HepG2 (cell line): ENCODE data around the gene C2orf92. TPM values are rescaled to one million over a fixed set of nuclear protein-coding genes. Genes with fewer than 3 reads are reported as not detected.

Experiments used
- AHR ChIP-seq: IDR thresholded peaks from 2 replicates; pipeline ENCODE4 v1.6.1; 2018; ENCODE audit warnings: missing genetic modification reagents, missing compliant biosample characterization
- FOXC1 ChIP-seq: sonication (generic); formaldehyde crosslinking; IDR thresholded peaks from 2 replicates; pipeline ENCODE4 v1.8.0; 2022; ENCODE audit warnings: mild to moderate bottlenecking, missing genetic modification reagents, borderline replicate concordance
- GMEB2 ChIP-seq: IDR thresholded peaks from 2 replicates; pipeline ENCODE4 v1.6.1; 2016; ENCODE audit warnings: missing biosample characterization, missing genetic modification reagents, low read depth
- GTF2F1 ChIP-seq: fragments of 150-350 bp; IDR thresholded peaks from 2 replicates; pipeline ENCODE4 v1.6.1; 2014; ENCODE audit warnings: low read length
- HDAC1 ChIP-seq: sonication (generic); formaldehyde crosslinking; IDR thresholded peaks from 2 replicates; pipeline ENCODE4 v1.5.1; 2020; ENCODE audit warnings: mild to moderate bottlenecking, missing genetic modification reagents
- MBD4 ChIP-seq: IDR thresholded peaks from 2 replicates; pipeline ENCODE4 v1.6.1; 2012; ENCODE audit warnings: low read length, inconsistent platforms, borderline replicate concordance
- MXD4 ChIP-seq: IDR thresholded peaks from 2 replicates; pipeline ENCODE4 v1.6.1; 2016; ENCODE audit warnings: mild to moderate bottlenecking, missing biosample characterization, missing genetic modification reagents
- NFYC ChIP-seq: IDR thresholded peaks from 2 replicates; pipeline ENCODE4 v1.6.1; 2016; ENCODE audit warnings: missing genetic modification reagents, missing compliant biosample characterization
- NR2F1 ChIP-seq, 2 experiments: fragments of 450-650 bp in 1 of 2; formaldehyde crosslinking in 1 of 2; IDR thresholded peaks; 2 replicates each; pipeline versions ENCODE4 v1.5.0 to v1.6.1; 2016 to 2020; ENCODE audit warnings: mild to moderate bottlenecking in 1 of 2, missing compliant biosample characterization in 1 of 2, missing genetic modification reagents in 1 of 2, moderate library complexity in 1 of 2
- PHB2 ChIP-seq: fragments of 450-650 bp; IDR thresholded peaks from 2 replicates; pipeline ENCODE4 v1.6.1; 2018; ENCODE audit not compliant: partially characterized antibody
- TBX2 ChIP-seq: sonication (generic); formaldehyde crosslinking; IDR thresholded peaks from 2 replicates; pipeline ENCODE4 v1.5.0; 2020; ENCODE audit warnings: missing genetic modification reagents, mild to moderate bottlenecking, borderline replicate concordance
- ZEB1 ChIP-seq: IDR thresholded peaks from 2 replicates; pipeline ENCODE4 v1.6.1; 2012; ENCODE audit warnings: mild to moderate bottlenecking, low read depth, inconsistent platforms; ENCODE audit not compliant: insufficient replicate concordance
- ZMYM3 ChIP-seq: sonication (generic); formaldehyde crosslinking; IDR thresholded peaks from 2 replicates; pipeline ENCODE4 v1.5.1; 2020; ENCODE audit warnings: mild to moderate bottlenecking, missing genetic modification reagents
- ZNF10 ChIP-seq: sonication (generic); formaldehyde crosslinking; IDR thresholded peaks from 2 replicates; pipeline ENCODE4 v1.4.0; 2020; ENCODE audit warnings: mild to moderate bottlenecking, low read depth, missing genetic modification reagents, borderline replicate concordance
- ZNF142 ChIP-seq: sonication (generic); formaldehyde crosslinking; IDR thresholded peaks from 2 replicates; pipeline ENCODE4 v1.4.0; 2020; ENCODE audit warnings: missing genetic modification reagents
- ZNF20 ChIP-seq: sonication (generic); formaldehyde crosslinking; IDR thresholded peaks from 2 replicates; pipeline ENCODE4 v1.4.0; 2020; ENCODE audit warnings: mild to moderate bottlenecking, moderate library complexity, missing genetic modification reagents
- ZNF343 ChIP-seq: sonication (generic); formaldehyde crosslinking; IDR thresholded peaks from 2 replicates; pipeline ENCODE4 v1.4.0; 2020; ENCODE audit warnings: mild to moderate bottlenecking, missing genetic modification reagents
- ZNF574 ChIP-seq: sonication (generic); formaldehyde crosslinking; IDR thresholded peaks from 2 replicates; pipeline ENCODE4 v1.4.0; 2020; ENCODE audit warnings: missing genetic modification reagents
- ZNF614 ChIP-seq: IDR thresholded peaks from 2 replicates; pipeline ENCODE4 v1.6.1; 2018; ENCODE audit warnings: missing biosample characterization, missing genetic modification reagents, inconsistent platforms, borderline replicate concordance
- polyA plus RNA-seq, 8 experiments: library from polyadenylated mRNA; depleted of rRNA in 3 of 8; stranded (reverse) in 7 of 8; unstranded in 1 of 8; fragments of >200 nt; fragmentation: Illumina TruSeq in 4 of 8; extraction: Trizol in 4 of 8; gene quantifications; 2 replicates each; pipeline versions ENCODE4 v1.2.1 to v1.2.3, GENCODE V29; 2011 to 2016; ENCODE audit warnings: low read depth in 4 of 8, missing spikeins in 1 of 8, mixed read lengths in 1 of 8; ENCODE audit not compliant: insufficient read depth in 1 of 8
- total RNA-seq, 5 experiments: library from RNA; depleted of rRNA; stranded (reverse); fragments of >200 nt; fragmentation: Illumina TruSeq; extraction: Trizol; gene quantifications; 2 replicates each; pipeline ENCODE4 v1.2.3, GENCODE V29; 2016; ENCODE audit warnings: low read depth in 1 of 5

The C2orf92 gene
- total and polyA plus RNA-seq, 2 of the 13 experiments (the other 11 are each of a cell fraction or from before 2014, with no cell fraction given) = 4.9 to 5.0 TPM

- TF ChIP-seq ZNF574 (CRISPR knock-in tag) (peak; percentile 90), ZNF10 (CRISPR knock-in tag) (no peak), AHR (no peak; the same call in 1 of the 2 replicates), MBD4 (no peak), HDAC1 (peak; percentile 94), NR2F1 (CRISPR knock-in tag; IDR thresholded peaks at IDR 0.05) (no peak), MXD4 (CRISPR knock-in tag) (peak; percentile 57; the same call in 1 of the 2 replicates), ZNF142 (no peak; the same call in 1 of the 2 replicates), TBX2 (CRISPR knock-in tag) (peak; percentile 78), GTF2F1 (no peak), ZNF20 (CRISPR knock-in tag) (no peak; the same call in 1 of the 2 replicates), FOXC1 (CRISPR knock-in tag) (peak; percentile 78; the same call in 1 of the 2 replicates), ZEB1 (peak; percentile 28), NFYC (peak; percentile 48), PHB2 (no peak), ZNF614 (0 out of 2 replicates have a peak, but pooled peaks have one; percentile 46), ZNF343 (CRISPR knock-in tag) (no peak), ZMYM3 (CRISPR knock-in tag) (peak; percentile 26; the same call in 1 of the 2 replicates), GMEB2 (CRISPR knock-in tag) (no peak)
These were observed 23.6 kb upstream of the C2orf92 start, which contains the start of gene COX5B (continued) for GRCh38 chr2:97645695-97646629.
